ENCODE measurements around the gene FRAT2.

Gene FRAT2

GRCh38 chr10:97320480-97321031 is 14.0 kb downstream of the FRAT2 start:
- DNase-seq (ENCODE audit: low read depth): no peak
- TF ChIP-seq CTCF (IDR thresholded peaks at IDR 0.05; ENCODE audit: insufficient read depth, low read depth, low read length, missing control alignments): no peak
- H3K4me3 ChIP-seq (ENCODE audit: low read length): peak overlapping the region; percentile 45

DNA sequence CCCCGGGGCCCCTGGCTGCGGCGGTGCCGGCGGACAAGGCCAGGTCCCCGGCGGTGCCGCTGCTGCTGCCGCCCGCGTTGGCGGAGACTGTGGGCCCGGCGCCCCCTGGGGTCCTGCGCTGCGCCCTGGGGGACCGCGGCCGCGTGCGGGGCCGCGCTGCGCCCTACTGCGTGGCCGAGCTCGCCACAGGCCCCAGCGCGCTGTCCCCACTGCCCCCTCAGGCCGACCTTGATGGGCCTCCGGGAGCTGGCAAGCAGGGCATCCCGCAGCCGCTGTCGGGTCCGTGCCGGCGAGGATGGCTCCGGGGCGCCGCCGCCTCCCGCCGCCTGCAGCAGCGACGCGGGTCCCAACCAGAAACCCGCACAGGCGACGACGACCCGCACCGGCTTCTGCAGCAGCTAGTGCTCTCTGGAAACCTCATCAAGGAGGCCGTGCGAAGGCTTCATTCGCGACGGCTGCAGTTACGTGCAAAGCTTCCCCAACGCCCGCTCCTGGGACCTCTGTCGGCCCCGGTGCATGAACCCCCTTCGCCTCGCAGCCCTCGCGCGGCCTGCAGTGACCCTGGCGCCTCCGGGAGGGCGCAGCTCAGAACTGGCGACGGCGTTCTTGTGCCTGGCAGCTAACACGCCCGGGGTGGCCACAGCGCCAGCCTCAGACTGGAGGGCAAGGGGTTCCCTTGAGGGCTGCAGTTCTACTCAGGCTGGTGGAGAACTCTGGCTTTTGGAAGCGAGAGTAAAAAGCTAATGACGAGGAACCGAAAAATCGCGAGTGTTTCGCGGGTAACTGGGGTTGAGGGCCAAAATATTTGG is 14.7 kb downstream of the FRAT2 start:
- peak overlapping the region; percentile 69 for H3K4me3 ChIP-seq (ENCODE audit: low read length)
- DNase-seq (ENCODE audit: low read depth): peak; percentile 32
- TF ChIP-seq CTCF (IDR thresholded peaks at IDR 0.05; ENCODE audit: insufficient read depth, low read depth, low read length, missing control alignments): no peak

DNA sequence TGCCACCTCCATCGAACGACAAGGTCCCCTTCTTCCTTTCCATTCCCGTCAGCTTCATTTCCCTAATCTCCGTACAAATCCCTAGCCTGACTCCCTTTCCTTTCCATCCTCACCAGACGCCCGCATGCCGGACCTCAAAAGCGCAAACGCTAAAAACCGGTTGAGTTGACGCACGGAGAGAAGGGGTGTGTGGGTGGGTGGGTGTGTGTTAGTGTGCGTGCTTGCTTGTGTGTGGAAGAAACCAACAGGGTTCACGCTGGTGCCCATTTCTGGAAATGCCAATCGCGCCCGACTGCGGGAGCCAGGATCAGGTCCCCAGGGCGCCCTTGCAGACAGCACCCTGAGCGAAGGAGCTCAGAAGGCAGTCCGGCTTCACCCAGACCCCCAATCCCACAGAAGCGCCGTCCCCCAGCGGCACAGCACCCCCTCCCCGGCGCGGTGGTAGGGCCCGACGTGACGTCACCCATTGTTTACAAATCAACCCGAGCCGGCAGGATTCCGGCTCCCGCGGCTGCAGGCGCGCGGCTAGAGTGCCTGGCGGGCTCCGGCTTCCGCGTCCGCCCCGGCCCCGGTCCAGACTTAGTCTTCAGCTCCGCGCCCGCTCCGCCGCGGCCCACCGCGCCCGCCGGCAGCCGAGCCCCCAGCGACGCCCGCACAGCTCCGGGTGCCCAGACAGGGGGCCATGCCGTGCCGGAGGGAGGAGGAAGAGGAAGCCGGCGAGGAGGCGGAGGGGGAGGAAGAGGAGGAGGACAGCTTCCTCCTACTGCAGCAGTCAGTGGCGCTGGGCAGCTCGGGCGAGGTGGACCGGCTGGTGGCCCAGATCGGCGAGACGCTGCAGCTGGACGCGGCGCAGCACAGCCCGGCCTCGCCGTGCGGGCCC is 15.5 kb downstream of the FRAT2 start, which contains the start of gene FRAT1:
TSS of gene FRAT1 (plus strand) at position 500 of the 880 bp plus-strand sequence. CDS start at position 683, 183 bp downstream.
- DNase-seq (ENCODE audit: low read depth): peak; percentile 92
- H3K4me3 ChIP-seq (ENCODE audit: low read length): peak within 1 kb of the TSS; percentile 69
- TF ChIP-seq CTCF (IDR thresholded peaks at IDR 0.05; ENCODE audit: insufficient read depth, low read depth, low read length, missing control alignments): no peak

- no peak overlapping the region for H3K4me3 ChIP-seq (ENCODE audit: low read length)
- DNase-seq (ENCODE audit: low read depth): peak; percentile 66
- no peak for TF ChIP-seq CTCF (IDR thresholded peaks at IDR 0.05; ENCODE audit: insufficient read depth, low read depth, low read length, missing control alignments)
These were observed 19.9 kb downstream of the FRAT2 start for GRCh38 chr10:97314671-97315070.

- no peak for DNase-seq (ENCODE audit: low read depth)
- H3K4me3 ChIP-seq (ENCODE audit: low read length): no peak overlapping the region
- TF ChIP-seq CTCF (IDR thresholded peaks at IDR 0.05; ENCODE audit: insufficient read depth, low read depth, low read length, missing control alignments): no peak
These were observed 21.6 kb downstream of the FRAT2 start for GRCh38 chr10:97312897-97313296.

- H3K4me3 ChIP-seq (ENCODE audit: low read length): no peak overlapping the region
- TF ChIP-seq CTCF (IDR thresholded peaks at IDR 0.05; ENCODE audit: insufficient read depth, low read depth, low read length, missing control alignments): no peak
- DNase-seq (ENCODE audit: low read depth): no peak
These were observed 23.4 kb downstream of the FRAT2 start for GRCh38 chr10:97311111-97311626.

Measured in epithelial cell of esophagus (primary cell).